HG03520 (cell line): ENCODE results near the gene AKR7A2.

Experiments
- ATAC-seq: cut with Tn5 transposase; IDR thresholded peaks from one replicate; pipeline ENCODE4 v1.9.1; 2021; ENCODE audit warnings: mild to moderate bottlenecking, moderate library complexity; ENCODE audit not compliant: unreplicated experiment

Gene AKR7A2

GRCh38 chr1:19343617-19344350 lies 31.8 kb upstream of the AKR7A2 start:
- no peak for ATAC-seq

- ATAC-seq: no peak
Observed at GRCh38 chr1:19342894-19343616, 31.1 kb upstream of the AKR7A2 start.

- ATAC-seq: no peak
Observed at GRCh38 chr1:19342062-19342750, 30.3 kb upstream of the AKR7A2 start.

- no peak for ATAC-seq
Observed at GRCh38 chr1:19341201-19342061, 29.5 kb upstream of the AKR7A2 start.

- ATAC-seq: no peak
Observed at GRCh38 chr1:19340387-19340937, 28.5 kb upstream of the AKR7A2 start.

- ATAC-seq: no peak
Observed at GRCh38 chr1:19339214-19339861, 27.4 kb upstream of the AKR7A2 start.

GRCh38 chr1:19338323-19338762 lies 26.4 kb upstream of the AKR7A2 start:
- no peak for ATAC-seq

GRCh38 chr1:19337289-19337688 lies 25.3 kb upstream of the AKR7A2 start:
- no peak for ATAC-seq

- ATAC-seq: no peak
Observed at GRCh38 chr1:19336543-19336942, 24.6 kb upstream of the AKR7A2 start.

GRCh38 chr1:19333587-19334354 lies 21.8 kb upstream of the AKR7A2 start:
- ATAC-seq: no peak

GRCh38 chr1:19332832-19333231 lies 20.9 kb upstream of the AKR7A2 start:
- no peak for ATAC-seq

- no peak for ATAC-seq
Observed at GRCh38 chr1:19331262-19331878, 19.4 kb upstream of the AKR7A2 start.

GRCh38 chr1:19330449-19331135 lies 18.6 kb upstream of the AKR7A2 start:
- no peak for ATAC-seq

GRCh38 chr1:19329611-19330010 lies 17.7 kb upstream of the AKR7A2 start:
- ATAC-seq: no peak

GRCh38 chr1:19329188-19329587 lies 17.2 kb upstream of the AKR7A2 start:
- ATAC-seq: no peak

GRCh38 chr1:19328486-19328885 lies 16.5 kb upstream of the AKR7A2 start:
- no peak for ATAC-seq

- no peak for ATAC-seq
Observed at GRCh38 chr1:19327736-19328135, 15.8 kb upstream of the AKR7A2 start.

GRCh38 chr1:19327301-19327700 lies 15.4 kb upstream of the AKR7A2 start:
- ATAC-seq: no peak
